Esophagus muscularis mucosa (tissue), 4 donors: Measurements from ENCODE around the gene FBXW12. TPM values are rescaled to one million over a fixed set of nuclear protein-coding genes. Genes with fewer than 3 reads are reported as not detected.
"Not testable (repeated sequence)": the region's sequence is repeated elsewhere in the genome, so short reads cannot be mapped to it uniquely, and the experiment has no call there.

Source experiments
- DNase-seq: peaks from one replicate; pipeline ENCODE4 v3.0.0-alpha.2; 2017; ENCODE audit errors: extremely low spot score
- H3K27ac ChIP-seq, 4 donors: fragments of 200-600 bp; sonication (generic); replicated peaks in 1 of 4; 1 replicate in 3 of 4; 2 replicates in 1 of 4; pipeline ENCODE4 v1.5.1; 2016 to 2019; ENCODE audit warnings: mild to moderate bottlenecking in 1 of 4
- H3K27me3 ChIP-seq, 4 donors: fragments of 200-600 bp; sonication (generic); one replicate each; pipeline versions ENCODE4 v1.5.1 to v1.6.0; 2016 to 2019
- H3K36me3 ChIP-seq, 4 donors: fragments of 200-600 bp; sonication (generic); one replicate each; pipeline ENCODE4 v1.5.1; 2016 to 2019
- H3K4me1 ChIP-seq, 4 donors: fragments of 200-600 bp; sonication (generic); one replicate each; pipeline ENCODE4 v1.5.1; 2016 to 2019
- H3K4me3 ChIP-seq, 4 donors: fragments of 200-600 bp; sonication (generic); 1 replicate in 2 of 4; 2 replicates in 2 of 4; pipeline ENCODE4 v1.5.1; 2016 to 2019; ENCODE audit warnings: mild to moderate bottlenecking in 4 of 4, moderate library complexity in 1 of 4
- H3K9me3 ChIP-seq, 4 donors: fragments of 200-600 bp; sonication (generic); 1 replicate in 3 of 4; 2 replicates in 1 of 4; pipeline ENCODE4 v1.5.1; 2016 to 2019
- CTCF ChIP-seq, 3 experiments: fragments of 200-600 bp in 2 of 3; fragments of 450-650 bp in 1 of 3; sonication (generic) in 2 of 3; IDR thresholded peaks; one replicate each; pipeline ENCODE4 v1.5.1; 2017 to 2019; ENCODE audit warnings: antibody characterized with exemption in 3 of 3, mild to moderate bottlenecking in 2 of 3, moderate library complexity in 1 of 3
- EP300 ChIP-seq: sonication (generic); formaldehyde crosslinking; IDR thresholded peaks from one replicate; pipeline ENCODE4 v1.6.1; 2017; ENCODE audit warnings: antibody characterized with exemption
- POLR2A ChIP-seq: fragments of 450-650 bp; IDR thresholded peaks from one replicate; pipeline ENCODE4 v1.6.1; 2017; ENCODE audit warnings: antibody characterized with exemption, moderate library complexity, mild to moderate bottlenecking, low read depth
- POLR2AphosphoS5 ChIP-seq, 2 donors: sonication (generic); formaldehyde crosslinking; IDR thresholded peaks; one replicate each; pipeline ENCODE4 v1.6.1; 2017; ENCODE audit warnings: antibody characterized with exemption in 2 of 2
- WGBS: methylation state at CpG from one replicate; pipeline ENCODE4 v1.1.5; 2018; 5-methylcytosine and 5-hydroxymethylcytosine counted together
- intact Hi-C: fragments of 100-400 bp; cut with DNase I; formaldehyde crosslinking; loops from one replicate; pipeline ENCODE4 v1.15.1; 2023
- total RNA-seq, 4 donors: library from RNA; depleted of rRNA; stranded (reverse); fragments of >200 nt; gene quantifications; one replicate each; pipeline versions ENCODE4 v1.1.0 to v1.2.1, GENCODE V29; 2016

FBXW12 gene
- total RNA-seq, 4 donors from 2014 or later, result 0.65 TPM; not detected in 3

DNA sequence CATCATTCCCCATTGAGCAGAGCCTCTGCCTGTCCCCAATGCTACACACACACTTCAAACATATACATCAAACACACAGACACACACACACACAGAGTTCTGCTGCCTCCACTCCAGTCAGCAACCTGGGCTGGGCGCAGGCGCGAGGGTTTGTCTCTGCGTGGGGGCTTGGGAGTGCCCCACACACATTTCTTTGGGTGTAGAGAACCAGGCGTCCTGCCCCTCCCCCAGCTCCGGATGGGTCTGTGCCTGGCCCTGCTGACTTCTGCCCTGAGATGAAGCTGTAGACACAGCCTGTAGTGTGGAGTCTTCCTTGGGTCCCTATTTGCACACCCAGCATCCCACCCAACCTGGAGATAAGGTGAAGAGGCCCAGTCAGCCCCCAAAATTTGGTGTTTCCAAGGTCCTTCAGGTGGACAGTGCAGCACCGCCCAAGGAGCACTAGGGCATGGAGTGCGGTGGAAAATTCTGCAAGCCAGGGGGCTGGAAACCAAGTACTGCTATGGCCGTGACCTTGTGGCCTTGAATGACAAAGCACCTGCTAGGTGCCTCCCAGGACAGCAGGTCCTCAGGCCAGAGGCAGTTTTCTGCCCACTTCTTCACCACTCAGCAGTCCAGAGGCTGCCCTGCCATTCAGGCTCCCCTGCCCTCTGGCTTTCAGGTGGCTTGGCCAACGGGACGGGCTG is 26.8 kb downstream of the FBXW12 start:
- Histone ChIP-seq H3K4me1 (peaks cover 14 to 31% (median 29%) of the 10 kb centered on the region in 4 donors), H3K9me3 (no peaks in the 10 kb centered on the region), H3K27ac (peak overlapping the region in 3 of 4 donors; percentile 17 to 95 (median 28)), H3K36me3 (peaks cover 4 to 5% (median 5%) of the 10 kb centered on the region in 4 donors), H3K4me3 (no peak overlapping the region), H3K27me3 (peaks cover 0 to 7% (median 0%) of the 10 kb centered on the region in 4 donors)
- intact Hi-C loops, result loop anchor here (10.0 kb wide), 1 partner anchor 124 kb away; no protein-coding TSS in a partner anchor
- TF ChIP-seq EP300, result no peak
- TF ChIP-seq CTCF (IDR thresholded peaks at IDR 0.05), result no peak
- no peak for TF ChIP-seq POLR2AphosphoS5 (IDR thresholded peaks at IDR 0.05)
- no peak for TF ChIP-seq POLR2A
- WGBS, result 70% methylated on average over 7 of the region's 11 CpGs
- DNase-seq, result no peak

GRCh38 chr3:48399387-48400172 is 27.6 kb downstream of the FBXW12 start:
- intact Hi-C loops, result loop anchor here (10.0 kb wide), 1 partner anchor 125 kb away; no protein-coding TSS in a partner anchor
- no peaks in the 10 kb centered on the region for H3K9me3 ChIP-seq
- peak overlapping the region; percentile 17 to 95 (median 22) for H3K27ac ChIP-seq
- peaks cover 0 to 6% (median 0%) of the 10 kb centered on the region in 4 donors for H3K27me3 ChIP-seq
- H3K4me1 ChIP-seq, result peaks cover 14 to 38% (median 29%) of the 10 kb centered on the region in 4 donors
- peaks cover 4 to 13% (median 11%) of the 10 kb centered on the region in 4 donors for H3K36me3 ChIP-seq
- WGBS, result 70% methylated on average over 4 of the region's 4 CpGs
- no peak overlapping the region for H3K4me3 ChIP-seq
- TF ChIP-seq POLR2A (no peak), EP300 (no peak), CTCF (IDR thresholded peaks at IDR 0.05) (no peak), POLR2AphosphoS5 (IDR thresholded peaks at IDR 0.05) (no peak)
- peak; percentile 85 for DNase-seq

GRCh38 chr3:48400824-48401433 is 28.9 kb downstream of the FBXW12 start:
- no peak for TF ChIP-seq POLR2A
- TF ChIP-seq POLR2AphosphoS5 (IDR thresholded peaks at IDR 0.05), result peak; percentile 35 to 44
- peak; percentile 79 to 98 (median 84) for TF ChIP-seq CTCF (IDR thresholded peaks at IDR 0.05)
- DNase-seq, result no peak
- H3K9me3 ChIP-seq, result no peaks in the 10 kb centered on the region
- no peaks in the 10 kb centered on the region for H3K27me3 ChIP-seq
- 62% methylated on average over 6 of the region's 6 CpGs for WGBS
- H3K4me1 ChIP-seq, result peaks cover 14 to 51% (median 33%) of the 10 kb centered on the region in 4 donors
- peak overlapping the region; percentile 84 to 96 (median 95) for H3K27ac ChIP-seq
- intact Hi-C loops, result loop anchor here (1.0 kb wide), 1 partner anchor 34 kb away; no protein-coding TSS in a partner anchor
- H3K36me3 ChIP-seq, result peaks cover 15 to 26% (median 24%) of the 10 kb centered on the region in 4 donors
- no peak overlapping the region for H3K4me3 ChIP-seq

GRCh38 chr3:48401434-48401901 is 29.4 kb downstream of the FBXW12 start:
- peaks cover 18 to 32% (median 29%) of the 10 kb centered on the region in 4 donors for H3K36me3 ChIP-seq
- intact Hi-C loops, result loop anchor here (1.0 kb wide), 1 partner anchor 34 kb away; no protein-coding TSS in a partner anchor
- peaks cover 14 to 51% (median 33%) of the 10 kb centered on the region in 4 donors for H3K4me1 ChIP-seq
- not testable (repeated sequence) for H3K27me3 ChIP-seq, DNase-seq, H3K9me3 ChIP-seq, H3K4me3 ChIP-seq
- peak overlapping the region; percentile 84 to 96 (median 95) for H3K27ac ChIP-seq
- 78% methylated on average over 12 of the region's 12 CpGs for WGBS
